GM23248 (cell line): ENCODE results near the gene TTC21A. TPM values are rescaled to one million over a fixed set of nuclear protein-coding genes. Genes with fewer than 3 reads are reported as not detected.

ENCODE experiments used
- DNase-seq: peaks from one replicate; pipeline ENCODE4 v3.0.0-alpha.2; 2015
- H2AFZ ChIP-seq: fragments of 200-600 bp; sonication (generic); 2 replicates; pipeline ENCODE4 v1.6.1; 2016; ENCODE audit warnings: antibody characterized with exemption
- H3F3A ChIP-seq: fragments of 200-600 bp; sonication (generic); 2 replicates; pipeline ENCODE4 v1.6.1; 2016; ENCODE audit warnings: mild to moderate bottlenecking, antibody characterized with exemption, mixed run types; ENCODE audit not compliant: insufficient read depth
- H3K27ac ChIP-seq: fragments of 200-600 bp; sonication (generic); 2 replicates; pipeline ENCODE4 v1.5.1; 2016; ENCODE audit warnings: mild to moderate bottlenecking
- H3K27me3 ChIP-seq: fragments of 200-600 bp; sonication (generic); replicated peaks from 2 replicates; pipeline ENCODE4 v1.6.1; 2016; ENCODE audit warnings: mild to moderate bottlenecking; ENCODE audit not compliant: insufficient read depth
- H3K36me3 ChIP-seq: fragments of 200-600 bp; sonication (generic); 2 replicates; pipeline ENCODE4 v1.6.1; 2016; ENCODE audit warnings: low read depth, mild to moderate bottlenecking
- H3K4me1 ChIP-seq: fragments of 200-600 bp; sonication (generic); 2 replicates; pipeline ENCODE4 v1.6.1; 2016; ENCODE audit warnings: mild to moderate bottlenecking; ENCODE audit not compliant: insufficient read depth
- H3K4me2 ChIP-seq: fragments of 200-600 bp; sonication (generic); one replicate; pipeline ENCODE4 v1.6.1; 2016; ENCODE audit warnings: mild to moderate bottlenecking; ENCODE audit not compliant: unreplicated experiment
- H3K4me3 ChIP-seq: fragments of 200-600 bp; sonication (generic); 2 replicates; pipeline ENCODE4 v1.5.1; 2016; ENCODE audit warnings: mild to moderate bottlenecking
- H3K79me2 ChIP-seq: fragments of 200-600 bp; sonication (generic); 2 replicates; pipeline ENCODE4 v1.6.1; 2016; ENCODE audit warnings: mild to moderate bottlenecking; ENCODE audit not compliant: insufficient read depth
- H3K9ac ChIP-seq: fragments of 200-600 bp; sonication (generic); 2 replicates; pipeline ENCODE4 v1.6.1; 2016; ENCODE audit warnings: mild to moderate bottlenecking
- H3K9me2 ChIP-seq: fragments of 200-600 bp; sonication (generic); 2 replicates; pipeline ENCODE4 v1.6.1; 2016; ENCODE audit warnings: mixed run types, mild to moderate bottlenecking, moderate library complexity; ENCODE audit not compliant: insufficient read depth
- H3K9me3 ChIP-seq: fragments of 200-600 bp; sonication (generic); one replicate; pipeline ENCODE4 v1.6.1; 2017; ENCODE audit warnings: low read depth
- H4K20me1 ChIP-seq: fragments of 200-600 bp; sonication (generic); 2 replicates; pipeline ENCODE4 v1.6.0; 2016; ENCODE audit not compliant: insufficient read depth
- EZH2 ChIP-seq: fragments of 200-600 bp; sonication (generic); IDR thresholded peaks from 2 replicates; pipeline ENCODE4 v1.6.1; 2018; ENCODE audit warnings: antibody characterized with exemption, mild to moderate bottlenecking; ENCODE audit not compliant: insufficient read depth, poor library complexity, severe bottlenecking
- EZH2phosphoT487 ChIP-seq: fragments of 200-600 bp; sonication (generic); IDR thresholded peaks from 2 replicates; pipeline ENCODE4 v1.6.1; 2018; ENCODE audit warnings: antibody characterized with exemption, moderate library complexity, mild to moderate bottlenecking, low read depth; ENCODE audit not compliant: insufficient read depth
- WGBS, 2 experiments: methylation state at CpG; one replicate each; pipeline ENCODE4 v1.1.6; 2015 to 2017; ENCODE audit warnings: low lambda C conversion rate in 2 of 2, low coverage in 1 of 2; ENCODE audit errors: missing lambda C conversion rate in 2 of 2; 5-methylcytosine and 5-hydroxymethylcytosine counted together
- in situ Hi-C: fragments of 300-500 bp; cut with MboI; formaldehyde crosslinking; loops from 2 replicates; pipeline ENCODE4 v1.15.0; 2020
- polyA plus RNA-seq: library from polyadenylated mRNA; unstranded; fragments of >200 nt; fragmentation: Nextera tagmentation; extraction: Ambion mirVana; gene quantifications from 2 replicates; pipeline ENCODE4 v1.2.1, GENCODE V29; 2016
- total RNA-seq: library from RNA; depleted of rRNA; stranded (reverse); fragments of >200 nt; shearing (Covaris generic); gene quantifications from 2 replicates; pipeline ENCODE4 v1.2.3, GENCODE V29; 2014

The TTC21A gene
- total and polyA plus RNA-seq, 2 experiments from 2014 or later = 0.76 to 1.2 TPM

- Histone ChIP-seq H3F3A (peaks cover 15% of the 10 kb centered on the region; the same call in 1 of the 2 replicates), H3K4me1 (peaks cover 19% of the 10 kb centered on the region), H3K9ac (no peak overlapping the region), H3K27me3 (no peaks in the 10 kb centered on the region), H3K79me2 (peaks cover 32% of the 10 kb centered on the region), H3K27ac (no peak overlapping the region), H3K9me3 (no peaks in the 10 kb centered on the region), H3K36me3 (peaks cover 11% of the 10 kb centered on the region), H3K4me2 (no peak overlapping the region), H3K4me3 (no peak overlapping the region), H4K20me1 (no peaks in the 10 kb centered on the region; the same call in 1 of the 2 replicates), H3K9me2 (no peaks in the 10 kb centered on the region), H2AFZ (no peak overlapping the region)
- in situ Hi-C loops = no loop called here
- WGBS, 2 experiments = 77 to 82% methylated on average over 9 to 10 of the region's 10 CpGs
- no peak for DNase-seq
- TF ChIP-seq EZH2 = no peak
- TF ChIP-seq EZH2phosphoT487 = no peak
Measured at GRCh38 chr3:39137991-39138803, 30.7 kb downstream of the TTC21A start.

DNA sequence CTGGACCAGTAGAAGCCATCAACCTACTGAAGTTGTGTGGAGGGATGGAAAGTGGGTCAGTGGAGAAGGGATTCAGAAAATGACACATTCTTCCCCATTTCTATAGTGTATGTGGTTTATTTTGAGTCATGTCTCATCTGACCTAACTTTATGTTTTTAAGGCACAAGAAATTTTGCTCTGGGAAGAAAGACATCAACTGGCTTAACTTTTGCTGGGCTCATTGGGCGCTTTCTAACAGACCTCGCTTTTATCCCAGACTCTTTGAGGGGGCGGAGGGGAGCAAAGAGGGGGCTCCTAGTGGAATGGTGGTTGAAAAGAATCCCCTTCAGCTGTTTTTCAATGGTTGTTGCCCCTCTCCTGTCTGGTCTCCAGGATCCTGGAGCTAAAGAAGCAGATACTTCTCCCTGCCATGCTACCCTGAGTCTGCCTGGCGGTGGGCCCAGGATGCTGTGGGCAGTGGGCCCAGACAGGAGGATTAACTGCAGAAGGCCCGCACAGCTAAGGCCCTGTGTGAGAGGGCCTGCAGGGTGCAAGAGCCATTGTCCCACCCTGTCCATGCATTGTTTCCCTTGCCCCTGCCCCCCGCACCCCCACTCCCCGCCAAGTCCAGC lies 31.4 kb downstream of the TTC21A start:
- Histone ChIP-seq H3K79me2 (peaks cover 40% of the 10 kb centered on the region), H3K27me3 (no peaks in the 10 kb centered on the region), H3K4me3 (no peak overlapping the region), H3K4me2 (no peak overlapping the region), H3K9me3 (no peaks in the 10 kb centered on the region), H3K9ac (no peak overlapping the region), H3K9me2 (no peaks in the 10 kb centered on the region), H4K20me1 (no peaks in the 10 kb centered on the region; the same call in 1 of the 2 replicates), H3K4me1 (peaks cover 19% of the 10 kb centered on the region), H3K36me3 (peaks cover 13% of the 10 kb centered on the region), H3F3A (peaks cover 15% of the 10 kb centered on the region; the same call in 1 of the 2 replicates), H2AFZ (no peak overlapping the region), H3K27ac (no peak overlapping the region)
- 71% methylated on average over 4 to 7 of the region's 7 CpGs for WGBS, 2 experiments
- in situ Hi-C loops = no loop called here
- TF ChIP-seq EZH2phosphoT487 = no peak
- no peak for TF ChIP-seq EZH2
- DNase-seq = peak; percentile 35

- Histone ChIP-seq H3F3A (peaks cover 15% of the 10 kb centered on the region; the same call in 1 of the 2 replicates), H3K36me3 (peaks cover 15% of the 10 kb centered on the region), H3K4me1 (peaks cover 19% of the 10 kb centered on the region), H3K9me3 (no peaks in the 10 kb centered on the region), H3K79me2 (peaks cover 45% of the 10 kb centered on the region), H3K9ac (no peak overlapping the region), H3K4me3 (no peak overlapping the region), H3K9me2 (no peaks in the 10 kb centered on the region), H3K27ac (no peak overlapping the region), H4K20me1 (no peaks in the 10 kb centered on the region; the same call in 1 of the 2 replicates), H2AFZ (no peak overlapping the region), H3K4me2 (no peak overlapping the region), H3K27me3 (no peaks in the 10 kb centered on the region)
- DNase-seq = no peak
- 96 to 100% methylated on average over 2 of the region's 2 CpGs for WGBS, 2 experiments
- in situ Hi-C loops = no loop called here
- TF ChIP-seq EZH2phosphoT487 = no peak
Measured at GRCh38 chr3:39139442-39139841, 32.0 kb downstream of the TTC21A start.

DNA sequence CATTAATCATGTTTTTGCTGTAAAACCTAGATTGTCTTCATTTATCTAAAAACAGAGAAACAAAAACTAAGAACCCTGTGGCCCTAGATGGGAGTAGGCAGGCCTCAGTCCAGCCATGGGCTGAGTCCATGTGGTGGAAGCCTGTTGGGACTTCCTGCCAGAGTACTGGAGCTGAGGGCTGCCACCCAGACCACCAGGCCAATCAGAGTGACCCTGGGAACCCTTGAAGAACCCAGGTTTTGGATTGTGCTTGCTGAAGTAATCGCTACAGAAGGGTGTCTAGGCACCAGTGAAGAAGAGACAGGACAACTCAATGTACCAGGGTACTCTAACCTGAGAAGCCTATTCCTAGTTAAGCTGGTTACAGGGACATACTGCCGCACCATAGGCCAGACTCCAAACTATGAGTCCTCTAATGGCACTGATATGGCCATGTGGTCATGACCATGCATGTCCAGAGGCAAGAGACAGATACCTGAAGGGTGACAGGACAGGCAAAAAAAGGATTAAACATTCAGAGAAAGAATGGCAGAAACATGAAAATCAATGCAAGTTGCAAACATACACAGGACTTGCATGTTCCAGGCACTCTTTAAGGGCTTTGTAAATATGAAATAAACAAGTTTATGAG lies 33.0 kb downstream of the TTC21A start:
- WGBS, 2 experiments = 97% methylated on average over 2 of the region's 2 CpGs
- Histone ChIP-seq H3K36me3 (peaks cover 25% of the 10 kb centered on the region), H3F3A (peaks cover 18% of the 10 kb centered on the region; the same call in 1 of the 2 replicates), H3K4me3 (no peak overlapping the region), H3K79me2 (peaks cover 55% of the 10 kb centered on the region), H3K9me3 (no peaks in the 10 kb centered on the region), H3K27ac (no peak overlapping the region), H4K20me1 (no peaks in the 10 kb centered on the region; the same call in 1 of the 2 replicates), H3K9me2 (no peaks in the 10 kb centered on the region), H3K4me1 (peaks cover 19% of the 10 kb centered on the region), H3K27me3 (no peaks in the 10 kb centered on the region), H2AFZ (no peak overlapping the region), H3K9ac (no peak overlapping the region), H3K4me2 (no peak overlapping the region)
- TF ChIP-seq EZH2phosphoT487 (no peak), EZH2 (no peak)
- DNase-seq = no peak
- in situ Hi-C loops = no loop called here
